ENCODE results near the gene ADRA2A.
A peak's percentile ranks its signal among the peaks of the same experiment; 100 is the strongest.

The ADRA2A gene

DNA sequence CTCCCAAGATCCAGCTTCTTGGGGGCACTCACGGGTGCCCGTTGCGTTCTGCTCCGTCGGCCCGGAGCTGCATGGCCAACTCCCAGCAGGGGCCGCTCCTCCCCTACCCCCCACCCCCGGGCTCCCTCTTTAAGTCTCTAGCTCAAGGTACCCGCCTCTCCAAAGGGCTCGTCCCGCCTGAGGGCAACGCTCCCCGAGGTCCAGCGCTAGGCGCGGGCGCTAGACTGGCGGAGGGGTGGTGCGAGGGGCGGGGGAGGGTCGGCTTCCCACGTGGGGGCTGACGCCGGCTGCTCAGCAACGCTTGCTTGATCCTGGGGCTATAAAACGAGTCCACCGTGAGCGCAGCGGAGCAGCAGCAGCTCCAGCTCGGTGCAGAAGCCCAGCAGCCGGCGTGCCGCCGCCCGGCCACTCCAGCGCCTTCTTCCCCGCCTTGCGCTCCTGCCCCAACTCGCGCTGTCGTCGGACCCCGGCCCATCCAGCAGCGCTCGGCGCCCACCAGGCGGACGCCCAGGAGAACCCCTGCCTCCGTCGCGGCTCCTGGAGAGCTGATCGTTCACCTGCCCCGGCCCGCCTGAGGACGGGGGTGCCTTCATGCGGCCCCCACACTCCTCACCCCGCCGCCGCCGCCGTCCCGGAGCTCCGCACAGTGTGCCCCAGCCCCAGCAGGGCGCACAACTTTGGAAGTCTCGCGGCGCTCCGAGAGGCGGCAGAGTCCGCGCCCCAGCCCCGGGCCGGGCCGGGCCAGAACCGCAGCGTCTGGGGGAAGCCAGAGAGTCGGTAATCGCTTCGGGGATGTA lies at the start of gene ADRA2A:
Gene ADRA2A, plus strand, starts transcription at position 348 of the 797 bp plus-strand sequence. CDS start 968 bp downstream, outside the sequence.
- TF ChIP-seq, protein P1, sequence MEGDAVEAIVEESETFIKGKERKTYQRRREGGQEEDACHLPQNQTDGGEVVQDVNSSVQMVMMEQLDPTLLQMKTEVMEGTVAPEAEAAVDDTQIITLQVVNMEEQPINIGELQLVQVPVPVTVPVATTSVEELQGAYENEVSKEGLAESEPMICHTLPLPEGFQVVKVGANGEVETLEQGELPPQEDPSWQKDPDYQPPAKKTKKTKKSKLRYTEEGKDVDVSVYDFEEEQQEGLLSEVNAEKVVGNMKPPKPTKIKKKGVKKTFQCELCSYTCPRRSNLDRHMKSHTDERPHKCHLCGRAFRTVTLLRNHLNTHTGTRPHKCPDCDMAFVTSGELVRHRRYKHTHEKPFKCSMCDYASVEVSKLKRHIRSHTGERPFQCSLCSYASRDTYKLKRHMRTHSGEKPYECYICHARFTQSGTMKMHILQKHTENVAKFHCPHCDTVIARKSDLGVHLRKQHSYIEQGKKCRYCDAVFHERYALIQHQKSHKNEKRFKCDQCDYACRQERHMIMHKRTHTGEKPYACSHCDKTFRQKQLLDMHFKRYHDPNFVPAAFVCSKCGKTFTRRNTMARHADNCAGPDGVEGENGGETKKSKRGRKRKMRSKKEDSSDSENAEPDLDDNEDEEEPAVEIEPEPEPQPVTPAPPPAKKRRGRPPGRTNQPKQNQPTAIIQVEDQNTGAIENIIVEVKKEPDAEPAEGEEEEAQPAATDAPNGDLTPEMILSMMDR (IDR thresholded peaks at IDR 0.05; ENCODE audit: insufficient read depth, missing control alignments): no peak
- FAIRE-seq: no peak
- peak; percentile 46 for DNase-seq (ENCODE audit: insufficient read length, low spot score)

DNA sequence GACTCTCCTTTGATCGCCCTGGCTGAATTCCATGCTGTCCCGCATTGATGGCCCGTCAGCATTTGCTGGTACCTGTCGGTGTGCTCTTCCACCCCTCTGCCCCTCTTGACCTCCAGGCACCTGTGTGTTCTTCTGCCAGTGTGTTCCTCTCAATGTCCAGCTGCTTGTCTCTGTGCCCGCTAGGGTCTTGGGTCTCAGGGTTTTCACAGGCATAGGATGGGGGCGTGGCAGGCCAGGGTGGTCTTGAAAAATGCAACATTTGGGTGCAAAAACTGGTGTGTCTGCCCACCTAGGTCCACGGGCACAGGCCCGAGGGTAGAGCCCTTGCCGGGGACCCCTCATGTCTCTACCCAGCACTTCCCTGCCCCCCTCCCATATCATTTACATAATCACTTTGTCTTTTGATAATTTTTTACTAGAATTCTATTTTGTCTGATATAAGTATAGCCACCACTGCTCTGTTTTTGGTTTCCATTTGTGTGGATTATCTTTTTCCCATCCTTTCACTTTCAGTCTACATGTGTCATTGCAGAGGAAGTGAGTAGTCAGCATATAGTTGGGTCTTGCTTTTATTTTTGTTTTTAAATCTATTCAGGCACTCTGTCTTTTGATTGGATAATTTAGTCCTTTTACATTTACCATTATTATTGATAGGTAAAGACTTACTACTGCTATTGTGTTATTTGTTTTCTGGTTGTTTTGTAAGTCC lies 46.6 kb upstream of the ADRA2A start:
- TF ChIP-seq, protein P1 (IDR thresholded peaks at IDR 0.05; ENCODE audit: insufficient read depth, missing control alignments): no peak
- DNase-seq (ENCODE audit: insufficient read length, low spot score) (no peak), FAIRE-seq (no peak)

DNA sequence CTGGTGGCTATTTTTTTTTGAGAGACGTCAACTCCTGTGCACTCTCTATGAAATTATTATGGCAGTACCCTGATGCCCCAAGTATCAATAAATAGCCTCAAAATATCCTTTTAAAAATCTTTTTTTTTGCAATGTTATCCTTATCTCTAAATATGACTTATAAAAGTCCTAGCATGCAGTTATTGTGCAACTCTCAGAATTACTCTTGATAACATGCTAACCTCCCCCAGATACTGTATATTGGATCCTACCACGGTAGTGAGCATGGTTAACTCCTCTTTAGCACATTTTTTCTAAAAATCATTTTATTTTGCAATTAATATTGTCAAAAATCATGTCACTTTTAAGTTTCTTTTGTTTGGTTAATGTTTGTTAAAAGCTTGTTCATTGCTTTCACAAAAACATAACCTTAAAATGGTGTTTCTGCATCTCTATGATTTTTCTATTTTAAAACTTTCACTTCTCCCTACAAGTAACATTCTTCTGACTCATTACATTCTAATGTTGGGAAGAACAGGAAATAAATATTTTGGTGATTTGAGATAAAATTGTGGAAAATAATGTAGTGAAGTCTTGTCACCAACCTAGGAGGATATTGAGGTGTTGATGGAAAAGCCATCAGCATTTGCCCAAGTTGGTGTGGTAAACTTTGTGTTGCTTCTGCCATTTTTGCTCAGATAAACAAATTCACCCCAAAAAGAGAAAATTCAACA lies 42.1 kb upstream of the ADRA2A start:
- DNase-seq (ENCODE audit: insufficient read length, low spot score) (no peak), FAIRE-seq (no peak)
- TF ChIP-seq, protein P1 (IDR thresholded peaks at IDR 0.05; ENCODE audit: insufficient read depth, missing control alignments): no peak

DNA sequence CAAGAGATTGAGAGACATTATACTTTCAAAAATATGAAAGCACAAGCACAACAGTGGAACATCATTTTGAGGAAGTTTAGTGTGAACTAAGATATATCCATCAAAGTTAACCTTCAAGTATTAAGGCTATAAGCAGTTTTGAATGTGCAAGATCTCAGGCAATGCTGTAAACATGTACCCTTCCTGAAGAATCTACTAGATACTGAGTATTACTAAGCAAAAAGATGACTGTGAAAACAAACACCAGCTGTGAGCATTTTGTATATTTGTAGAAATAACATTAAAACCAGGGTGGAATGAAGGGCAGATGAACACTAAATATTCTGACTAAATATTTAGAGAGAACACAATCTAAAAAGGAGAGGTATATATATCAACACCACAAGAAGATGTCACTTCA lies 41.3 kb upstream of the ADRA2A start:
- FAIRE-seq: no peak
- no peak for DNase-seq (ENCODE audit: insufficient read length, low spot score)
- TF ChIP-seq, protein P1 (IDR thresholded peaks at IDR 0.05; ENCODE audit: insufficient read depth, missing control alignments): no peak

DNA sequence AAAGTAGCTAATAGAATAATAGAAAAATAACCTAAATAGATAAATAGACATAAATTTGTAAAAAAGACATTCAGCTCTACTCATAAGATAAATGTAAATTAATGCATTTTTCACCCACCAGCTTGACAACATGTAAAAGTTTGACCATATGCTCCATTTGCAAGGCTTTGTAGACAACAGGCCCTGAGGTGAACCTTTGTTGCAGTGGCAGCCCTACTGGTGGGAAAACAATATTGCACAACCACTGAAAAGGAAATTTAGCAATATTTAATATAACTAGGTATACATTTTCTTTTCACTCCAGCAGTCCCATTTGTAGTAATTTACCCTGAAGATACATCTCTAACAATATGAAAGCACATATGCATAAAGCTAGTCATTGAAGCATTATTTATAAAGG lies 39.0 kb upstream of the ADRA2A start:
- no peak for FAIRE-seq
- DNase-seq (ENCODE audit: insufficient read length, low spot score): no peak
- TF ChIP-seq, protein P1 (IDR thresholded peaks at IDR 0.05; ENCODE audit: insufficient read depth, missing control alignments): no peak

DNA sequence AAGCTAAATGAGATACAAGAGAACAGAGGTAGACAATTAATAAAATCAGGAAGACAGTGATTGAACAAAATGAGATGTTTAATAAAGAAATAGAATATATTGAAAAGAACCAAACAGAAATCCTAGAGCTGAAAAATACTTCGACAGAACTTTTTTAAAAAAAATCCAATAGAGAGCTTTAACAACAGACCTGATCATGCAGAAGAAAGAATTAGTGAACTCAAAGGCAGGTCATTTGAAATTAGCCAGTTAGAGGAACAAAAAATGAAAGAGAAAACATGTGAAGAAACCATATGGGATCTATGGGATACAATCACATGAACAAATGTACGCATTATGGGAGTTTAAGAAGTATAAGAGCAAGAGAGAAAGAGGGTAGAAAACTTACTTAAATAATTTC lies 37.3 kb upstream of the ADRA2A start:
- DNase-seq (ENCODE audit: insufficient read length, low spot score) (no peak), FAIRE-seq (no peak)
- TF ChIP-seq, protein P1 (IDR thresholded peaks at IDR 0.05; ENCODE audit: insufficient read depth, missing control alignments): no peak

Data from D721Med (cell line).